CD14-positive monocyte (primary cell): Measurements from ENCODE around the gene CRYGA. TPM values are rescaled to one million over a fixed set of nuclear protein-coding genes. Genes with fewer than 3 reads are reported as not detected.

ENCODE experiments used
- DNase-seq, 3 donors: peaks; one replicate each; pipeline ENCODE4 v3.0.0-alpha.2; 2011 to 2022
- H2AFZ ChIP-seq: 2 replicates; pipeline ENCODE4 v1.6.0; 2012; ENCODE audit warnings: mild to moderate bottlenecking, low read depth, low read length, inconsistent platforms; ENCODE audit not compliant: insufficient read depth, poor library complexity, severe bottlenecking
- H3K27ac ChIP-seq, 2 donors: 1 replicate in 1 of 2; 2 replicates in 1 of 2; pipeline ENCODE4 v1.5.1; 2012 to 2013; ENCODE audit warnings: low read length in 2 of 2, control low read depth in 1 of 2, inconsistent platforms in 1 of 2, low read depth in 1 of 2, mild to moderate bottlenecking in 1 of 2
- H3K27me3 ChIP-seq, 2 donors: one replicate each; pipeline versions ENCODE4 v1.6.0 to v1.6.1; 2011 to 2013; ENCODE audit warnings: low read length in 2 of 2; ENCODE audit not compliant: control insufficient read depth in 2 of 2, insufficient read depth in 2 of 2
- H3K36me3 ChIP-seq, 2 donors: replicated peaks in 1 of 2; 1 replicate in 1 of 2; 2 replicates in 1 of 2; pipeline versions ENCODE4 v1.5.1 to v1.6.1; 2012 to 2013; ENCODE audit warnings: low read length in 2 of 2, control low read depth in 1 of 2, inconsistent platforms in 1 of 2, mild to moderate bottlenecking in 1 of 2; ENCODE audit not compliant: insufficient read depth in 2 of 2, control insufficient read depth in 1 of 2
- H3K4me1 ChIP-seq, 2 donors: 1 replicate in 1 of 2; 2 replicates in 1 of 2; pipeline versions ENCODE4 v1.5.1 to v1.6.1; 2012 to 2013; ENCODE audit warnings: low read length in 2 of 2, control low read depth in 1 of 2, inconsistent platforms in 1 of 2, mild to moderate bottlenecking in 1 of 2, moderate library complexity in 1 of 2; ENCODE audit not compliant: insufficient read depth in 2 of 2, control insufficient read depth in 1 of 2
- H3K4me2 ChIP-seq: replicated peaks from 2 replicates; pipeline ENCODE3; 2012; ENCODE audit warnings: low read length, moderate library complexity, mild to moderate bottlenecking; ENCODE audit not compliant: poor library complexity, severe bottlenecking; ENCODE audit errors: extremely low read depth
- H3K4me3 ChIP-seq, 3 experiments: fragments of 200-600 bp in 1 of 3; sonication (generic) in 1 of 3; replicated peaks in 1 of 3; 1 replicate in 2 of 3; 2 replicates in 1 of 3; pipeline ENCODE4 v1.5.1; 2011 to 2013; ENCODE audit warnings: low read length in 3 of 3, mild to moderate bottlenecking in 3 of 3, control low read depth in 2 of 3, low read depth in 2 of 3, inconsistent platforms in 1 of 3, moderate library complexity in 1 of 3
- H3K79me2 ChIP-seq: 2 replicates; pipeline ENCODE4 v1.6.0; 2012; ENCODE audit warnings: mild to moderate bottlenecking, control low read depth, inconsistent platforms, low read length, moderate library complexity; ENCODE audit not compliant: insufficient read depth
- H3K9ac ChIP-seq: 2 replicates; pipeline ENCODE4 v1.6.0; 2017; ENCODE audit warnings: low read length, mild to moderate bottlenecking; ENCODE audit not compliant: insufficient read depth, poor library complexity, severe bottlenecking
- H3K9me3 ChIP-seq, 2 donors: replicated peaks in 1 of 2; 1 replicate in 1 of 2; 2 replicates in 1 of 2; pipeline versions ENCODE4 v1.5.1 to v1.6.1; 2012 to 2013; ENCODE audit warnings: low read length in 2 of 2, control low read depth in 1 of 2; ENCODE audit not compliant: control insufficient read depth in 1 of 2, insufficient read depth in 1 of 2
- H4K20me1 ChIP-seq: 2 replicates; pipeline ENCODE4 v1.6.0; 2012; ENCODE audit warnings: mild to moderate bottlenecking, low read length, control low read depth, moderate library complexity; ENCODE audit not compliant: insufficient read depth
- H3K27ac Mint-ChIP-seq, 7 donors: one replicate each; pipeline ENCODE4 v1.8.0; 2020; ENCODE audit warnings: mild to moderate bottlenecking in 7 of 7, mixed read lengths in 7 of 7, moderate library complexity in 6 of 7, inconsistent platforms in 2 of 7
- H3K27me3 Mint-ChIP-seq, 3 donors: one replicate each; pipeline ENCODE4 v1.8.0; 2021 to 2022; ENCODE audit warnings: low read depth in 3 of 3, mild to moderate bottlenecking in 3 of 3, mixed read lengths in 3 of 3, moderate library complexity in 3 of 3, inconsistent platforms in 1 of 3
- H3K36me3 Mint-ChIP-seq, 2 donors: one replicate each; pipeline ENCODE4 v1.8.0; 2020; ENCODE audit warnings: mixed read lengths in 2 of 2, inconsistent platforms in 1 of 2, mild to moderate bottlenecking in 1 of 2
- H3K4me1 Mint-ChIP-seq: one replicate; pipeline ENCODE4 v1.8.0; 2020; ENCODE audit warnings: mild to moderate bottlenecking, mixed read lengths
- H3K4me3 Mint-ChIP-seq, 2 donors: one replicate each; pipeline ENCODE4 v1.8.0; 2020; ENCODE audit warnings: mild to moderate bottlenecking in 2 of 2, mixed read lengths in 2 of 2, moderate library complexity in 1 of 2
- H3K9me3 Mint-ChIP-seq, 7 donors: one replicate each; pipeline ENCODE4 v1.8.0; 2020 to 2022; ENCODE audit warnings: mixed read lengths in 7 of 7, mild to moderate bottlenecking in 6 of 7, moderate library complexity in 6 of 7, inconsistent platforms in 2 of 7
- WGBS: methylation state at CpG from one replicate; pipeline ENCODE4 v1.1.5; 2013; ENCODE audit warnings: missing lambda C conversion rate; ENCODE audit not compliant: insufficient coverage; 5-methylcytosine and 5-hydroxymethylcytosine counted together
- intact Hi-C, 2 donors: fragments of 100-400 bp; cut with micrococcal nuclease; formaldehyde crosslinking; loops; one replicate each; pipeline versions ENCODE4 v1.15.0 to v1.15.1; 2023
- polyA plus RNA-seq, 3 donors: library from polyadenylated mRNA; depleted of rRNA in 1 of 3; unstranded in 2 of 3; stranded (reverse) in 1 of 3; fragments of 300-500 nt in 2 of 3; fragments of >200 nt in 1 of 3; fragmentation: Illumina TruSeq in 2 of 3; gene quantifications; 1 replicate in 2 of 3; 2 replicates in 1 of 3; pipeline ENCODE4 v1.2.3, GENCODE V29; 2012 to 2021
- TF ChIP-seq, protein P1 (sequence below): fragments of 200-600 bp; IDR thresholded peaks from one replicate; pipeline ENCODE4 v1.8.0; 2022; ENCODE audit warnings: antibody characterized with exemption, mild to moderate bottlenecking

CRYGA gene
- polyA plus RNA-seq, 3 donors, result not detected

DNA sequence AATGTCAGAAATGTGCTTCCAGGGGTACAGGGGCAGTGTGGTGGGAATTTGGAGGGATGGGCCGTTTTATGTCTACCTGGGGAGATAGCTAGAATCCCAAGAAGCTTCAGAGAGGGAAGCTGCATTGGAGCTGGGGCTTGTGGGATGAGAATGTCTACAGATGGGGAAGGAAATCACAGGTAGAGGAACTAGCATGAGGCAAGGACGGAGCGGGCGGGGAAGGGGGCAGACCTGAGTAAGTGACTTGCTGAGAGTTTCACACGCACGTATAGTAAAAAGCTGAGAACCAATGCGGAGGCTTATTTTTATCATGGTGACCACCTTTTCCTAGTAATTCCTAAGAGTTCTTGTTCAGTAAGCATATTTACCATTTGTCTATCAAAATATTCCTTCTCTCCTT, 20.1 kb upstream of the CRYGA start:
- intact Hi-C loops, result no loop called here
- no peaks in the 10 kb centered on the region for H3K36me3 Mint-ChIP-seq
- H3K9me3 Mint-ChIP-seq, result no peaks in the 10 kb centered on the region
- Histone ChIP-seq H3K4me2 (peak overlapping the region; percentile 24), H3K79me2 (no peaks in the 10 kb centered on the region), H3K4me3 (peak overlapping the region in 1 of 3 experiments; percentile 26), H3K4me1 (peaks cover 12 to 13% of the 10 kb centered on the region in 2 donors), H3K27me3 (no peaks in the 10 kb centered on the region), H4K20me1 (no peaks in the 10 kb centered on the region), H3K9ac (no peak overlapping the region), H2AFZ (no peak overlapping the region), H3K36me3 (no peaks in the 10 kb centered on the region), H3K9me3 (no peaks in the 10 kb centered on the region), H3K27ac (no peak overlapping the region)
- WGBS, result 80% methylated on average over 1 of the region's 7 CpGs
- H3K4me3 Mint-ChIP-seq, result peak overlapping the region in 1 of 2 donors; percentile 68
- DNase-seq, result peak in 2 of 3 donors; percentile 11 to 38
- peaks cover 0 to 3% (median 0%) of the 10 kb centered on the region in 3 donors for H3K27me3 Mint-ChIP-seq
- H3K27ac Mint-ChIP-seq, result peak overlapping the region in 1 of 7 donors; percentile 68
- TF ChIP-seq, protein P1, sequence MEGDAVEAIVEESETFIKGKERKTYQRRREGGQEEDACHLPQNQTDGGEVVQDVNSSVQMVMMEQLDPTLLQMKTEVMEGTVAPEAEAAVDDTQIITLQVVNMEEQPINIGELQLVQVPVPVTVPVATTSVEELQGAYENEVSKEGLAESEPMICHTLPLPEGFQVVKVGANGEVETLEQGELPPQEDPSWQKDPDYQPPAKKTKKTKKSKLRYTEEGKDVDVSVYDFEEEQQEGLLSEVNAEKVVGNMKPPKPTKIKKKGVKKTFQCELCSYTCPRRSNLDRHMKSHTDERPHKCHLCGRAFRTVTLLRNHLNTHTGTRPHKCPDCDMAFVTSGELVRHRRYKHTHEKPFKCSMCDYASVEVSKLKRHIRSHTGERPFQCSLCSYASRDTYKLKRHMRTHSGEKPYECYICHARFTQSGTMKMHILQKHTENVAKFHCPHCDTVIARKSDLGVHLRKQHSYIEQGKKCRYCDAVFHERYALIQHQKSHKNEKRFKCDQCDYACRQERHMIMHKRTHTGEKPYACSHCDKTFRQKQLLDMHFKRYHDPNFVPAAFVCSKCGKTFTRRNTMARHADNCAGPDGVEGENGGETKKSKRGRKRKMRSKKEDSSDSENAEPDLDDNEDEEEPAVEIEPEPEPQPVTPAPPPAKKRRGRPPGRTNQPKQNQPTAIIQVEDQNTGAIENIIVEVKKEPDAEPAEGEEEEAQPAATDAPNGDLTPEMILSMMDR, result no peak
- H3K4me1 Mint-ChIP-seq, result peaks cover 19% of the 10 kb centered on the region

DNA sequence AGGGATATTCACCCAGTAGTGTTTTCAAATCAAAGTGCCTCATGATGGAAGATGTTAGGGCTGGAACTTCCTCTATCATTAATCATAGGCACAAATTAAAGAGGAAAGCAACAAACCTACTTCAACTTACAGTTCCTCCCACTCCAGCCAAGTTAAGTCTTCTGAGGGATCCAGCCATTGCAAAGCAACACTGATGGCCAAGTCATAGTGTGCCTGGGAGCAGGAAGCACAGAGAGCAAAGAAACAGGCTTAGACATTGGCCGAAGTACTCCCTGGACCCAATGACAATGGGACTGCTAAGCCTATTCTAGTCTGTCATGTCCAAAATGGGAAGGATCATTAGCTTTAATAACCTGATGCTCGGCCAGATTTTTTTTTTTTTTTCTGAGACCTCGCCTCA, 19.4 kb upstream of the CRYGA start:
- H2AFZ ChIP-seq, result no peak overlapping the region
- H3K79me2 ChIP-seq, result no peaks in the 10 kb centered on the region
- TF ChIP-seq, protein P1, result no peak
- H3K36me3 ChIP-seq, result no peaks in the 10 kb centered on the region
- H3K4me1 Mint-ChIP-seq, result peaks cover 19% of the 10 kb centered on the region
- H3K9ac ChIP-seq, result no peak overlapping the region
- H3K4me1 ChIP-seq, result peaks cover 12 to 13% of the 10 kb centered on the region in 2 donors
- peaks cover 0 to 2% (median 0%) of the 10 kb centered on the region in 3 donors for H3K27me3 Mint-ChIP-seq
- no peaks in the 10 kb centered on the region for H3K9me3 ChIP-seq
- H4K20me1 ChIP-seq, result no peaks in the 10 kb centered on the region
- no peak overlapping the region for H3K4me3 ChIP-seq
- 100% methylated on average over 1 of the region's 3 CpGs for WGBS
- no peaks in the 10 kb centered on the region for H3K27me3 ChIP-seq
- no peak overlapping the region for H3K4me2 ChIP-seq
- H3K9me3 Mint-ChIP-seq, result no peaks in the 10 kb centered on the region
- DNase-seq, result no peak
- no peak overlapping the region for H3K27ac ChIP-seq
- peak overlapping the region in 1 of 2 donors; percentile 27 for H3K4me3 Mint-ChIP-seq
- no peak overlapping the region for H3K27ac Mint-ChIP-seq
- intact Hi-C loops, result no loop called here
- H3K36me3 Mint-ChIP-seq, result no peaks in the 10 kb centered on the region
